ENCODE results near the gene SLC9A5. TPM values are rescaled to one million over a fixed set of nuclear protein-coding genes. Genes with fewer than 3 reads are reported as not detected.
A peak's percentile ranks its signal among the peaks of the same experiment; 100 is the strongest.

SLC9A5 gene
- total RNA-seq, 1 experiment from 2014 or later, result 5.6 TPM

- Histone ChIP-seq H3K27ac (ENCODE audit: low read depth, low read length) (no peak overlapping the region), H3K9ac (ENCODE audit: low read length) (no peak overlapping the region), H3K9me3 (ENCODE audit: control insufficient read depth in 1 of 2, insufficient read depth in 1 of 2, low read depth in 1 of 2, low read length in 2 of 2) (no peaks in the 10 kb centered on the region), H3K79me2 (ENCODE audit: insufficient read depth, low read length) (no peaks in the 10 kb centered on the region), H4K20me1 (ENCODE audit: insufficient read depth) (no peaks in the 10 kb centered on the region), H3K36me3 (ENCODE audit: control insufficient read depth in 1 of 2, insufficient read depth in 2 of 2, low read length in 2 of 2) (no peaks in the 10 kb centered on the region), H3K9me2 (ENCODE audit: insufficient read depth) (no peaks in the 10 kb centered on the region), H3K4me1 (ENCODE audit: control insufficient read depth in 1 of 2, insufficient read depth in 2 of 2, low read length in 2 of 2) (peaks cover 7 to 17% of the 10 kb centered on the region in 2 experiments), H3K4me2 (ENCODE audit: low read length) (no peak overlapping the region), H3K27me3 (ENCODE audit: insufficient read depth, low read length) (no peaks in the 10 kb centered on the region), H2AFZ (ENCODE audit: low read depth, low read length, poor library complexity, severe bottlenecking) (no peak overlapping the region), H3K4me3 (replicated peaks in 1 of 2; ENCODE audit: low read depth in 1 of 2, low read length in 2 of 2) (no peak overlapping the region)
- no peak for TF ChIP-seq FOSL1 (IDR thresholded peaks at IDR 0.05; ENCODE audit: low read depth)
- TF ChIP-seq ZNF274 (IDR thresholded peaks at IDR 0.05; ENCODE audit: low read depth, low read length), result no peak
- no peak for TF ChIP-seq CEBPB (IDR thresholded peaks at IDR 0.05; ENCODE audit: low read depth)
- TF ChIP-seq MAX (IDR thresholded peaks at IDR 0.05), result no peak
- TF ChIP-seq YY1 (IDR thresholded peaks at IDR 0.05; ENCODE audit: extremely low read depth, insufficient replicate concordance, low read depth, low read length), result no peak
- TF ChIP-seq SIN3A (IDR thresholded peaks at IDR 0.05; ENCODE audit: low read depth), result no peak
- no peak for TF ChIP-seq JUND (IDR thresholded peaks at IDR 0.05)
- TF ChIP-seq RAD21 (IDR thresholded peaks at IDR 0.05; ENCODE audit: low read depth), result no peak
- no peak for TF ChIP-seq ZFX (IDR thresholded peaks at IDR 0.05)
- no peak for TF ChIP-seq TCF7L2 (IDR thresholded peaks at IDR 0.05; ENCODE audit: borderline replicate concordance, extremely low read depth, insufficient read depth, insufficient read length)
- no peak for TF ChIP-seq EZH2phosphoT487 (IDR thresholded peaks at IDR 0.05; ENCODE audit: borderline replicate concordance)
- TF ChIP-seq EZH2 (IDR thresholded peaks at IDR 0.05), result no peak
- no peak for TF ChIP-seq ELF1 (IDR thresholded peaks at IDR 0.05; ENCODE audit: borderline replicate concordance, low read depth)
- CTCF ChIA-PET, result no interaction called here
- POLR2A ChIA-PET, result no interaction called here
- RAD21 ChIA-PET (ENCODE audit: low non-redundant PET in 1 of 2, low total read pairs in 2 of 2, uncharacterized antibody in 2 of 2, unreplicated experiment in 2 of 2), result no interaction called here
- intact Hi-C loops (cut with micrococcal nuclease), result no loop called here
- ATAC-seq (no peak), DNase-seq (ENCODE audit: low read depth, low spot score) (no peak)
- no TSS peak for BruUV-seq (replicated peaks)
Observed at GRCh38 chr16:67294938-67295361, 46.2 kb downstream of the SLC9A5 start.

GRCh38 chr16:67296420-67296819 is 47.6 kb downstream of the SLC9A5 start:
- TF ChIP-seq SP1 (IDR thresholded peaks at IDR 0.05; ENCODE audit: low read depth) (no peak), SIN3A (IDR thresholded peaks at IDR 0.05; ENCODE audit: low read depth) (no peak), ZFX (IDR thresholded peaks at IDR 0.05) (no peak), ZNF274 (IDR thresholded peaks at IDR 0.05; ENCODE audit: low read depth, low read length) (no peak), EZH2phosphoT487 (IDR thresholded peaks at IDR 0.05; ENCODE audit: borderline replicate concordance) (no peak), ZBTB33 (IDR thresholded peaks at IDR 0.05; ENCODE audit: extremely low read depth, insufficient replicate concordance, low read length) (no peak), EGR1 (IDR thresholded peaks at IDR 0.05; ENCODE audit: low read depth) (no peak), ATF3 (IDR thresholded peaks at IDR 0.05) (no peak)
- H2AFZ ChIP-seq (ENCODE audit: low read depth, low read length, poor library complexity, severe bottlenecking), result no peak overlapping the region
- CTCF ChIA-PET, result no interaction called here
- intact Hi-C loops (cut with micrococcal nuclease), result no loop called here
- no TSS peak for BruUV-seq (replicated peaks)
- H4K20me1 ChIP-seq (ENCODE audit: insufficient read depth), result no peaks in the 10 kb centered on the region
- H3K36me3 ChIP-seq (ENCODE audit: control insufficient read depth in 1 of 2, insufficient read depth in 2 of 2, low read length in 2 of 2), result no peaks in the 10 kb centered on the region
- no peak overlapping the region for H3K9ac ChIP-seq (ENCODE audit: low read length)
- POLR2A ChIA-PET, result interaction anchor here (1.8 kb wide), 1 partner anchor 50 kb away, joined by 4 read pairs; no protein-coding TSS in a partner anchor
- H3K4me2 ChIP-seq (ENCODE audit: low read length), result peak overlapping the region; percentile 16; the same call in 1 of the 2 replicates
- ATAC-seq, result peak; percentile 60; the same call in 1 of the 2 replicates
- DNase-seq (ENCODE audit: low read depth, low spot score), result no peak
- H3K27ac ChIP-seq (ENCODE audit: low read depth, low read length), result no peak overlapping the region
- no peaks in the 10 kb centered on the region for H3K9me3 ChIP-seq (ENCODE audit: control insufficient read depth in 1 of 2, insufficient read depth in 1 of 2, low read depth in 1 of 2, low read length in 2 of 2)
- H3K4me3 ChIP-seq (replicated peaks in 1 of 2; ENCODE audit: low read depth in 1 of 2, low read length in 2 of 2), result no peak overlapping the region
- H3K27me3 ChIP-seq (ENCODE audit: insufficient read depth, low read length), result no peaks in the 10 kb centered on the region
- RAD21 ChIA-PET (ENCODE audit: low non-redundant PET in 1 of 2, low total read pairs in 2 of 2, uncharacterized antibody in 2 of 2, unreplicated experiment in 2 of 2), result no interaction called here
- H3K79me2 ChIP-seq (ENCODE audit: insufficient read depth, low read length), result no peaks in the 10 kb centered on the region
- H3K4me1 ChIP-seq (ENCODE audit: control insufficient read depth in 1 of 2, insufficient read depth in 2 of 2, low read length in 2 of 2), result peaks cover 7 to 8% of the 10 kb centered on the region in 2 experiments
- no peaks in the 10 kb centered on the region for H3K9me2 ChIP-seq (ENCODE audit: insufficient read depth)

All from HCT116 (cell line).